GM13976 (cell line): ENCODE data around the gene PEX7.
"Not testable (repeated sequence)": the region's sequence is repeated elsewhere in the genome, so short reads cannot be mapped to it uniquely, and the experiment has no call there.

Experiments used
- DNase-seq: peaks from one replicate; pipeline ENCODE4 v3.0.0; 2012; ENCODE audit warnings: low spot score
- in situ Hi-C: fragments of 300-500 bp; cut with MboI; formaldehyde crosslinking; loops from one replicate; pipeline ENCODE4 v1.12.0; 2022; ENCODE audit warnings: low sequenced_read_pairs, mixed read lengths, inconsistent platforms; ENCODE audit not compliant: unreplicated experiment
- TF ChIP-seq, protein P1 (sequence below): IDR thresholded peaks from 2 replicates; pipeline ENCODE4 v1.5.1; 2012; ENCODE audit warnings: borderline replicate concordance, mild to moderate bottlenecking; ENCODE audit not compliant: insufficient read depth; ENCODE audit errors: extremely low read depth, missing control alignments, control extremely low read depth

Gene PEX7

DNA sequence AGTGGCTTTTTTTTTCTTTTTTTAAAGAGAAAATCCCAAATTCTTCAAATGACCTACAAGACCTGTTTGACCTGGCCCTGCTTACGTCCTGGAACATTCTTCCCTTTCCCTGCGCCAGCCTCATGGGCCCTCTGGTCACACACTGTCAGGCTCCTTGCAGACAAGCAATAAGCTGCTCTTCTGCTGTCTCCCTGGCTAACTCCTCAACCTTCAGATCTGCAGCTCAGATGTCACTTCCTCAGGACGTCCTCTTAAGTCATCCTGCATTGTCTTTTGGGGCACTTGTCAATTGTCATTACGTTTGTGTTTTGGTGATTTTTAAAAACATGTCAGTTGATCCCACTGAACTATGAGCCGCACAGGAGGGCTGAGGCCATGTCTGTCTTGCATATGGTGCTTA lies 70.8 kb downstream of the PEX7 start:
- in situ Hi-C loops, result no loop called here
- TF ChIP-seq, protein P1, sequence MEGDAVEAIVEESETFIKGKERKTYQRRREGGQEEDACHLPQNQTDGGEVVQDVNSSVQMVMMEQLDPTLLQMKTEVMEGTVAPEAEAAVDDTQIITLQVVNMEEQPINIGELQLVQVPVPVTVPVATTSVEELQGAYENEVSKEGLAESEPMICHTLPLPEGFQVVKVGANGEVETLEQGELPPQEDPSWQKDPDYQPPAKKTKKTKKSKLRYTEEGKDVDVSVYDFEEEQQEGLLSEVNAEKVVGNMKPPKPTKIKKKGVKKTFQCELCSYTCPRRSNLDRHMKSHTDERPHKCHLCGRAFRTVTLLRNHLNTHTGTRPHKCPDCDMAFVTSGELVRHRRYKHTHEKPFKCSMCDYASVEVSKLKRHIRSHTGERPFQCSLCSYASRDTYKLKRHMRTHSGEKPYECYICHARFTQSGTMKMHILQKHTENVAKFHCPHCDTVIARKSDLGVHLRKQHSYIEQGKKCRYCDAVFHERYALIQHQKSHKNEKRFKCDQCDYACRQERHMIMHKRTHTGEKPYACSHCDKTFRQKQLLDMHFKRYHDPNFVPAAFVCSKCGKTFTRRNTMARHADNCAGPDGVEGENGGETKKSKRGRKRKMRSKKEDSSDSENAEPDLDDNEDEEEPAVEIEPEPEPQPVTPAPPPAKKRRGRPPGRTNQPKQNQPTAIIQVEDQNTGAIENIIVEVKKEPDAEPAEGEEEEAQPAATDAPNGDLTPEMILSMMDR, result no peak

DNA sequence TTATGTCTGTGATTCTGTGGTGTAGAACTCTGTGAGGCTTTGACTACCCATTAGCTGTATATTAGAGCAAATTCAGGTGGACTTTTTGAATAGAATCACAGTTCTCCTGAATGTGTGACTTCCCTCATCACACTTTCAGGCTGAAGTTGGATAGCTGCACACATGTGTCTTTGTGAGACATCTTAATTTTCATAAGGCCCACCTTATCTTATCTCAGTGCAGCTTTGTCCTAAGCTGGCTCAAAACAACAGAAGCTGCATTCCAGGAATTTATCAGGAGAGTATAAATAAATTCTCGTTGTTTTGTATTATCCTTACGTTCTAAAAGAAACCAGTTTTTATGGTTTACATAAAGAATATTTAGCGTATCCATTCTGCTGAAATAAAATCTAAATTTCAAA lies 73.5 kb downstream of the PEX7 start:
- in situ Hi-C loops, result no loop called here
- no peak for DNase-seq
- TF ChIP-seq, protein P1, result no peak

More for the DNA sequence above, 70.8 kb downstream of the PEX7 start:
- no peak for DNase-seq

DNA sequence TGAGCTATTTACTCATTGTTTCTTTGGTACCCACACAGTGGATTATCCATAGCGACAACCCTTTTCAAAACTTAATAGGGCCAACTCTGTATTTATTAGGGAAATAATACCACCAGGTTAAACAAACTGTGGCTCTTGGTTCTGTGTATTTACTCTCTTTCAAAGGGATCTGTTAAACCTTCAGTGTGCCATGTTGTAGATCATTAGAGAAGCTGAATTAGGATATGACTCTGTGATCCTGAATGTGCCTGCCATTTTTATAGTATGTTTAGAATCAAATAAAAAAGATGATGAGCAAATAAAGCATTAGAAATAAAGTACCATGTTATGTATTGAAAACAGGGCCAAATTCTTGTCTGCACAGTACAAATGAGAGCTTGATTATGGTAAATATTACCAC lies 74.7 kb downstream of the PEX7 start:
- no peak for DNase-seq
- TF ChIP-seq, protein P1, result no peak
- in situ Hi-C loops, result no loop called here

DNA sequence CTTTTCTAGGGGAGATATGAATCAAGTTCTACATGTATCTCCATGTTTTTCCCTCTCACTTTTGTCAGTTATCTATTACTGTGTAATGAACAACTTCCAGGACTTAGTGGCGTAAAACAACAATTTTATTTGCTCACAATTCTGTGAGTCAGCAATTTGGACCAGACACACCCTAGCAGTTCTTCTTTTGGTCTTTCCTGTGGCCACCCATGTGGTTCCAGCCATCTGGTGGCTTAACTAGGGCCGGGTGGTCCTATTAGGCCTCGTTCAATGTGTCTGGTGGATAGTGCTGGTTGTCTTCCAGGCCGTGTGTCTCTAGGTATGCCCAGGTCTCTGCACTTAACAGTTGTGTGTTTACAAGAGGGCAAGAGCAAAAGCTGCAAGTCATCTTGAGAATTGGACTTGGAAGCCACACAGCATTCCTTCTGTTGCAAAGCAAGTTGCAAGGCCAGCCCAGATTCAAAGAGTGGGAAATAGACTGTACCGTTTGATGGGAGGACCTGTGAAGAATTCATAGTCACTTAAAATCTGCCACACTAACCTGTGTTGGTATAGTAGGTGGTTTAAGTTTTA lies 78.9 kb downstream of the PEX7 start:
- in situ Hi-C loops, result no loop called here
- DNase-seq, result no peak

DNA sequence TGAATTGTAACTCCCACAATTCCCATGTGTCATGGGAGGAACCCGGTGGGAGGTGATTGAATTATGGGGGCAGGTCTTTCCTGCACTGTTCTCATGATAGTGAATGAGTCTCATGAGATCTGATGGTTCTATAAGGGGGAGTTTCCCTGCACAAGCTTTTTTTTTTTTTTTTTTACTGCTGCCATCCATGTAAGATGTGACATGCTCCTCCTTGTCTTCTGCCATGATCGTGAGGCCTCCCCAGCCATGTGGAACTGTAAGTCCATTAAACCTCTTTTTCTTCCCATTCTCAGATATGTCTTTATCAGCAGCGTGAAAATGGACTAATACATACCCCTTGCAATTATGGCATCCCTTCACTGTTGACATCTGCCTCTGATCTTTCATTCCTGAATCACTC lies 82.1 kb downstream of the PEX7 start:
- in situ Hi-C loops, DNase-seq: not testable (repeated sequence)

More for the DNA sequence above, 78.9 kb downstream of the PEX7 start:
- TF ChIP-seq, protein P1, result no peak

DNA sequence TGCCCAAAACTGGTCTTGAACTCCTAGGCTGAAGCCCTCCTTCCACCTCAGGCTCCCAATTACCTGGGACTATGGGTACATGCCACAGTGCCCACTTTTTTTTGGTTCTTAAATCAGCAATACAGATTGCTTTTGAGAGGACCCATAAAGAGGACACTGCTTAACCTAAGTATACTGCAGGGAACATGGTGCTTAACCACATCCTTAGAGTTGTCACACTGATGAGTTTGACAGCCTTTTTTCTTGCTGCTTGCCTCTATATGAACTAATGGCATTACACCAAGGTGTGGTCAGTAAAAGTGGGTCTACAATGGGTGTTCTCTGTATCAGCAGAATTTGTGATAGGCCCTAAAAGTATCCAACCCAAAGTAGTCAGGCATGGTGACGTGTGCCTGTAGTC lies 92.6 kb downstream of the PEX7 start:
- TF ChIP-seq, protein P1, result no peak
- no peak for DNase-seq
- in situ Hi-C loops, result no loop called here

DNA sequence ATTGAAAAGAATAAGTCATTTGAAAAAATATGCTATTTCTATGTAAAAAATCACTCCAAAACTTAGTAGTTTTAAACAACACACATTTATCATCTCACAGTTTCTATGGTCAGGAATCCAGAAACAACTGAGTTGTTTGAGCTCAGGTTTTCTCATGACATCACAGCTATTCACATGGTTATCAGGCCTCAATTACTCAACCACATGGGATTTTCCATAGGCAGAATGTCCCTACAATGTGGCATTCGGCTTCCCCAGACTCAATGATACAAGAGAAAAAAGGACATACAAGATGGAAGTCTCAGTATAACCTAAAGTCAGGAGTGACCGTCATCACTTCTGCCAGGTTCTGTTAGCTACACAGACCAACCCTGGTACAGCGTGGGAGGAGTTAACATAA lies 96.3 kb downstream of the PEX7 start:
- no peak for DNase-seq
- TF ChIP-seq, protein P1, result no peak
- in situ Hi-C loops, result no loop called here
